B cell (primary cell): ENCODE results near the gene SAPCD2. TPM values are rescaled to one million over a fixed set of nuclear protein-coding genes. Genes with fewer than 3 reads are reported as not detected.

Experiments
- ATAC-seq: fragments of 200-7000 bp; cut with Tn5 transposase; one replicate; pipeline ENCODE4 v1.10.0; 2021; ENCODE audit warnings: low read depth, mild to moderate bottlenecking, moderate number of reproducible peaks, moderate library complexity
- CTCF ChIA-PET: fragments of 350-600 bp; sonication (Branson Sonifier 250); formaldehyde crosslinking; loops from one replicate; lab custom pipeline; 2021; ENCODE audit warnings: antibody characterized with exemption, inconsistent platforms; lab: Charles Lee
- POLR2A ChIA-PET: fragments of 350-600 bp; sonication (Branson Sonifier 250); formaldehyde crosslinking; loops from one replicate; lab custom pipeline; 2021; ENCODE audit warnings: antibody characterized with exemption; lab: Charles Lee
- DNase-seq: peaks from one replicate; pipeline ENCODE4 v3.0.0; 2013
- H2AFZ ChIP-seq: 2 replicates; pipeline ENCODE4 v1.6.1; 2012; ENCODE audit warnings: mild to moderate bottlenecking, low read depth, low read length; ENCODE audit not compliant: insufficient read depth, poor library complexity, severe bottlenecking
- H3K27ac ChIP-seq, 2 donors: 1 replicate in 1 of 2; 2 replicates in 1 of 2; pipeline ENCODE4 v1.5.1; 2012 to 2013; ENCODE audit warnings: low read length in 2 of 2, mild to moderate bottlenecking in 2 of 2, moderate library complexity in 1 of 2
- H3K27me3 ChIP-seq, 4 experiments: fragments of 200-600 bp in 1 of 4; sonication (generic) in 1 of 4; replicated peaks in 1 of 4; 1 replicate in 2 of 4; 2 replicates in 2 of 4; pipeline versions ENCODE4 v1.6.1 to v1.7.0; 2013 to 2016; ENCODE audit warnings: low read length in 3 of 4, mild to moderate bottlenecking in 2 of 4, mixed read lengths in 1 of 4, moderate library complexity in 1 of 4; ENCODE audit not compliant: insufficient read depth in 4 of 4, control insufficient read depth in 3 of 4; ENCODE audit errors: control extremely low read depth in 1 of 4
- H3K36me3 ChIP-seq, 2 experiments: replicated peaks in 1 of 2; 1 replicate in 1 of 2; 2 replicates in 1 of 2; pipeline versions ENCODE4 v1.6.1 to v1.7.1; 2013; ENCODE audit warnings: low read length in 1 of 2; ENCODE audit not compliant: insufficient read depth in 2 of 2, control insufficient read depth in 1 of 2; ENCODE audit errors: control extremely low read depth in 1 of 2, extremely low read depth in 1 of 2
- H3K4me1 ChIP-seq, 2 donors: fragments of 200-600 bp in 1 of 2; sonication (generic) in 1 of 2; 1 replicate in 1 of 2; 2 replicates in 1 of 2; pipeline versions ENCODE4 v1.5.1 to v1.6.1; 2013 to 2017; ENCODE audit warnings: low read length in 2 of 2; ENCODE audit not compliant: control insufficient read depth in 2 of 2, insufficient read depth in 2 of 2
- H3K4me2 ChIP-seq: replicated peaks from 2 replicates; pipeline ENCODE3; 2012; ENCODE audit warnings: mild to moderate bottlenecking, low read depth, low read length; ENCODE audit not compliant: poor library complexity, severe bottlenecking
- H3K4me3 ChIP-seq, 5 experiments: fragments of 200-600 bp in 1 of 5; sonication (generic) in 1 of 5; 1 replicate in 3 of 5; 2 replicates in 2 of 5; pipeline versions ENCODE4 v1.5.1 to v1.7.0; 2011 to 2016; ENCODE audit warnings: low read length in 4 of 5, mild to moderate bottlenecking in 4 of 5, low read depth in 2 of 5, control low read depth in 1 of 5, moderate library complexity in 1 of 5; ENCODE audit not compliant: insufficient read depth in 1 of 5; ENCODE audit errors: control extremely low read depth in 1 of 5, extremely low read depth in 1 of 5
- H3K79me2 ChIP-seq: fragments of 200-600 bp; sonication (generic); one replicate; pipeline ENCODE4 v1.6.0; 2016; ENCODE audit warnings: low read length; ENCODE audit not compliant: control insufficient read depth, insufficient read depth
- H3K9ac ChIP-seq: fragments of 200-600 bp; sonication (generic); 2 replicates; pipeline ENCODE4 v1.6.1; 2017; ENCODE audit warnings: mild to moderate bottlenecking, low read length, moderate library complexity
- H3K9me3 ChIP-seq, 3 donors: one replicate each; pipeline versions ENCODE4 v1.6.1 to v1.7.1; 2013; ENCODE audit warnings: low read length in 2 of 3; ENCODE audit not compliant: control insufficient read depth in 2 of 3, insufficient read depth in 1 of 3; ENCODE audit errors: control extremely low read depth in 1 of 3
- H4K20me1 ChIP-seq: 2 replicates; pipeline ENCODE4 v1.6.0; 2012; ENCODE audit warnings: mild to moderate bottlenecking, low read length; ENCODE audit not compliant: insufficient read depth, control insufficient read depth, poor library complexity, severe bottlenecking
- H3K27ac Mint-ChIP-seq: one replicate; pipeline ENCODE4 v1.8.0; 2021; ENCODE audit warnings: mixed read lengths
- H3K27me3 Mint-ChIP-seq: one replicate; pipeline ENCODE4 v1.8.0; 2021; ENCODE audit warnings: mixed read lengths
- H3K4me1 Mint-ChIP-seq: one replicate; pipeline ENCODE4 v1.8.0; 2021; ENCODE audit warnings: mixed read lengths
- H3K4me3 Mint-ChIP-seq: one replicate; pipeline ENCODE4 v1.8.0; 2021; ENCODE audit warnings: mixed read lengths
- H3K9me3 Mint-ChIP-seq: one replicate; pipeline ENCODE4 v1.8.0; 2022; ENCODE audit warnings: mixed read lengths; ENCODE audit not compliant: insufficient read depth
- CTCF ChIP-seq: fragments of 200-600 bp; IDR thresholded peaks from one replicate; pipeline ENCODE4 v1.8.0; 2022; ENCODE audit warnings: antibody characterized with exemption, mild to moderate bottlenecking
- EZH2 ChIP-seq: IDR thresholded peaks from 2 replicates; pipeline ENCODE4 v1.6.1; 2012; ENCODE audit warnings: borderline replicate concordance, low read depth, mild to moderate bottlenecking, moderate library complexity, low read length; ENCODE audit not compliant: insufficient read depth, poor library complexity, severe bottlenecking
- WGBS: methylation state at CpG from one replicate; pipeline ENCODE4 v1.1.5; 2013; ENCODE audit warnings: missing lambda C conversion rate; ENCODE audit not compliant: insufficient coverage; 5-methylcytosine and 5-hydroxymethylcytosine counted together
- intact Hi-C: fragments of 100-400 bp; cut with micrococcal nuclease; formaldehyde crosslinking; loops from one replicate; pipeline ENCODE4 v1.10.0; 2022
- polyA plus RNA-seq: library from polyadenylated mRNA; depleted of rRNA; stranded (reverse); fragments of >200 nt; gene quantifications from 2 replicates; pipeline ENCODE4 v1.2.3, GENCODE V29; 2012
- total RNA-seq, 2 donors: library from RNA; stranded (reverse); fragments of 120-200 nt in 1 of 2; gene quantifications; 1 replicate in 1 of 2; 2 replicates in 1 of 2; pipeline versions ENCODE4 v1.2.3 to v1.2.4, GENCODE V29; 2013 to 2022

SAPCD2 gene
- total and polyA plus RNA-seq, 2 donors (not counting 1 experiment from before 2014, with no cell fraction given) = 0.39 to 0.69 TPM

- H3K4me3 Mint-ChIP-seq = no peak overlapping the region
Observed at GRCh38 chr9:137065336-137065967, 4.9 kb downstream of the SAPCD2 start.

More at GRCh38 chr9:137065336-137065967, 4.9 kb downstream of the SAPCD2 start:
- intact Hi-C loops = no loop called here
- no peaks in the 10 kb centered on the region for H3K9me3 Mint-ChIP-seq
- peaks cover 6% of the 10 kb centered on the region for H3K27me3 Mint-ChIP-seq
- no peak for ATAC-seq
- no peak overlapping the region for H3K27ac Mint-ChIP-seq
- ChIA-PET POLR2A (no interaction called here), CTCF (interaction anchor here (0.8 to 6.2 kb wide), 8 partner anchors 9 to 171 kb away, joined by 3 to 61 read pairs (median 6); partner anchors contain the start of gene NPDC1)
- Histone ChIP-seq H3K79me2 (no peaks in the 10 kb centered on the region), H3K27me3 (peaks cover 0 to 15% (median 1%) of the 10 kb centered on the region in 4 experiments), H2AFZ (no peak overlapping the region), H3K4me1 (peaks cover 10 to 24% of the 10 kb centered on the region in 2 donors), H3K36me3 (no peaks in the 10 kb centered on the region), H4K20me1 (peaks cover 8% of the 10 kb centered on the region), H3K27ac (no peak overlapping the region), H3K9ac (no peak overlapping the region), H3K4me3 (no peak overlapping the region), H3K9me3 (peaks cover 0 to 7% (median 0%) of the 10 kb centered on the region in 3 donors), H3K4me2 (no peak overlapping the region)
- TF ChIP-seq CTCF = no peak
- no peak for TF ChIP-seq EZH2
- H3K4me1 Mint-ChIP-seq = peaks cover 9% of the 10 kb centered on the region
- 94% methylated on average over 23 of the region's 23 CpGs for WGBS
- no peak for DNase-seq
